ENCODE measurements around the gene ABCA13.
"Not testable (repeated sequence)": the region's sequence is repeated elsewhere in the genome, so short reads cannot be mapped to it uniquely, and the experiment has no call there.

Gene ABCA13

GRCh38 chr7:48171202-48171601, at the start of gene ABCA13:
Gene ABCA13 (plus strand): TSS chr7:48171458. CDS start chr7:48171484, 26 bp downstream.
- no peak for DNase-seq

GRCh38 chr7:48126037-48126436, 45.2 kb upstream of the ABCA13 start:
- no peak for DNase-seq

- DNase-seq: no peak
These were observed 40.6 kb upstream of the ABCA13 start for GRCh38 chr7:48130658-48131108.

- no peak for DNase-seq
These were observed 38.5 kb upstream of the ABCA13 start for GRCh38 chr7:48132792-48133191.

- DNase-seq: no peak
These were observed 31.8 kb upstream of the ABCA13 start for GRCh38 chr7:48139459-48139858.

- no peak for DNase-seq
These were observed 31.1 kb upstream of the ABCA13 start for GRCh38 chr7:48140001-48140681.

GRCh38 chr7:48141521-48141920, 29.7 kb upstream of the ABCA13 start:
- DNase-seq: no peak

GRCh38 chr7:48144291-48144768, 26.9 kb upstream of the ABCA13 start:
- no peak for DNase-seq

- DNase-seq: no peak
These were observed 24.1 kb upstream of the ABCA13 start for GRCh38 chr7:48147078-48147591.

GRCh38 chr7:48147690-48148089, 23.6 kb upstream of the ABCA13 start:
- not testable (repeated sequence) for DNase-seq

GRCh38 chr7:48148311-48148710, 22.9 kb upstream of the ABCA13 start:
- no peak for DNase-seq

GRCh38 chr7:48149058-48149457, 22.2 kb upstream of the ABCA13 start:
- no peak for DNase-seq

- DNase-seq: no peak
These were observed 21.2 kb upstream of the ABCA13 start for GRCh38 chr7:48150086-48150485.

GRCh38 chr7:48154792-48155413, 16.4 kb upstream of the ABCA13 start:
- peak; percentile 13 for DNase-seq

GRCh38 chr7:48158404-48158803, 12.9 kb upstream of the ABCA13 start:
- no peak for DNase-seq

GRCh38 chr7:48161407-48162125, 9.7 kb upstream of the ABCA13 start:
- no peak for DNase-seq

GRCh38 chr7:48165157-48165556, 6.1 kb upstream of the ABCA13 start:
- DNase-seq: no peak

GRCh38 chr7:48168159-48168558, 3.1 kb upstream of the ABCA13 start:
- no peak for DNase-seq

- DNase-seq: no peak
These were observed 752 bp upstream of the ABCA13 start for GRCh38 chr7:48170506-48170905.

- no peak for DNase-seq
These were observed 2.1 kb downstream of the ABCA13 start for GRCh38 chr7:48173313-48173712.

- no peak for DNase-seq
These were observed 2.6 kb downstream of the ABCA13 start for GRCh38 chr7:48173756-48174382.

GRCh38 chr7:48175019-48175418, 3.8 kb downstream of the ABCA13 start:
- no peak for DNase-seq

- no peak for DNase-seq
These were observed 5.2 kb downstream of the ABCA13 start for GRCh38 chr7:48176356-48176893.

All from activated naive CD4-positive, alpha-beta T cell treated with anti-CD3 and anti-CD28 coated beads, Interleukin-2, amount 50 U/mL, for 16 hours (primary cell).